Measurements from ENCODE around the gene RIT2. TPM values are rescaled to one million over a fixed set of nuclear protein-coding genes. Genes with fewer than 3 reads are reported as not detected.

Gene RIT2
- polyA plus RNA-seq, 2 of the 4 experiments (the other 2 are of a cell fraction), result not detected

- Histone ChIP-seq H3K4me1 (no peaks in the 10 kb centered on the region), H3K9me3 (no peaks in the 10 kb centered on the region), H3K4me2 (no peak overlapping the region), H3K27ac (no peak overlapping the region), H3K4me3 (no peak overlapping the region)
- no peak for FAIRE-seq
- TF ChIP-seq CTCF (IDR thresholded peaks at IDR 0.05) (no peak), EP300 (IDR thresholded peaks at IDR 0.05) (no peak), MAX (IDR thresholded peaks at IDR 0.05) (no peak), CBX2 (IDR thresholded peaks at IDR 0.05; ENCODE audit: borderline replicate concordance, low read depth) (no peak), RFX5 (IDR thresholded peaks at IDR 0.05) (no peak), TFCP2L1 (CRISPR knock-in tag; IDR thresholded peaks at IDR 0.05) (no peak), RCOR1 (IDR thresholded peaks at IDR 0.05; ENCODE audit: low read depth, low read length) (no peak), SREBF2 (IDR thresholded peaks at IDR 0.05) (no peak), HOXB5 (CRISPR knock-in tag; IDR thresholded peaks at IDR 0.05) (no peak), REST (IDR thresholded peaks at IDR 0.05) (no peak)
- POLR2A ChIA-PET, result no interaction called here
- CTCF ChIA-PET, result no interaction called here
- WGBS (ENCODE audit: missing lambda C conversion rate), result 13% methylated on average over 3 of the region's 3 CpGs
- no peak for DNase-seq (ENCODE audit: low read depth in 1 of 2, low spot score in 1 of 2)
- no peak for ATAC-seq
Observed at GRCh38 chr18:42882122-42882521, 233.4 kb downstream of the RIT2 start.

- Histone ChIP-seq H3K4me2 (no peak overlapping the region), H3K27ac (no peak overlapping the region), H3K9me3 (no peaks in the 10 kb centered on the region), H3K4me3 (no peak overlapping the region), H3K4me1 (no peaks in the 10 kb centered on the region)
- FAIRE-seq (no peak), ATAC-seq (no peak), DNase-seq (ENCODE audit: low read depth in 1 of 2, low spot score in 1 of 2) (no peak)
- ChIA-PET POLR2A (no interaction called here), CTCF (no interaction called here)
- 0% methylated on average over 2 of the region's 2 CpGs for WGBS (ENCODE audit: missing lambda C conversion rate)
- TF ChIP-seq HMGXB4 (CRISPR knock-in tag; IDR thresholded peaks at IDR 0.05; ENCODE audit: borderline replicate concordance) (no peak), FOXS1 (CRISPR knock-in tag; IDR thresholded peaks at IDR 0.05) (no peak), REST (IDR thresholded peaks at IDR 0.05) (no peak), RAD21 (conservative IDR thresholded peaks at IDR 0.05 in 1 of 2, IDR thresholded peaks at IDR 0.05 in 1 of 2) (no peak), CHD2 (IDR thresholded peaks at IDR 0.05; ENCODE audit: low read length, partially characterized antibody) (no peak)
Observed at GRCh38 chr18:42872838-42873237, 242.6 kb downstream of the RIT2 start.
